B cell (primary cell): Measurements from ENCODE around the gene SGSM1. TPM values are rescaled to one million over a fixed set of nuclear protein-coding genes. Genes with fewer than 3 reads are reported as not detected.

ENCODE experiments used
- ATAC-seq: fragments of 200-7000 bp; cut with Tn5 transposase; one replicate; pipeline ENCODE4 v1.10.0; 2021; ENCODE audit warnings: low read depth, mild to moderate bottlenecking, moderate number of reproducible peaks, moderate library complexity
- CTCF ChIA-PET: fragments of 350-600 bp; sonication (Branson Sonifier 250); formaldehyde crosslinking; loops from one replicate; lab custom pipeline; 2021; ENCODE audit warnings: antibody characterized with exemption, inconsistent platforms; lab: Charles Lee
- POLR2A ChIA-PET: fragments of 350-600 bp; sonication (Branson Sonifier 250); formaldehyde crosslinking; loops from one replicate; lab custom pipeline; 2021; ENCODE audit warnings: antibody characterized with exemption; lab: Charles Lee
- DNase-seq: peaks from one replicate; pipeline ENCODE4 v3.0.0; 2013
- H2AFZ ChIP-seq: 2 replicates; pipeline ENCODE4 v1.6.1; 2012; ENCODE audit warnings: mild to moderate bottlenecking, low read depth, low read length; ENCODE audit not compliant: insufficient read depth, poor library complexity, severe bottlenecking
- H3K27ac ChIP-seq, 2 donors: 1 replicate in 1 of 2; 2 replicates in 1 of 2; pipeline ENCODE4 v1.5.1; 2012 to 2013; ENCODE audit warnings: low read length in 2 of 2, mild to moderate bottlenecking in 2 of 2, moderate library complexity in 1 of 2
- H3K27me3 ChIP-seq, 4 experiments: fragments of 200-600 bp in 1 of 4; sonication (generic) in 1 of 4; replicated peaks in 1 of 4; 1 replicate in 2 of 4; 2 replicates in 2 of 4; pipeline versions ENCODE4 v1.6.1 to v1.7.0; 2013 to 2016; ENCODE audit warnings: low read length in 3 of 4, mild to moderate bottlenecking in 2 of 4, mixed read lengths in 1 of 4, moderate library complexity in 1 of 4; ENCODE audit not compliant: insufficient read depth in 4 of 4, control insufficient read depth in 3 of 4; ENCODE audit errors: control extremely low read depth in 1 of 4
- H3K36me3 ChIP-seq, 2 experiments: replicated peaks in 1 of 2; 1 replicate in 1 of 2; 2 replicates in 1 of 2; pipeline versions ENCODE4 v1.6.1 to v1.7.1; 2013; ENCODE audit warnings: low read length in 1 of 2; ENCODE audit not compliant: insufficient read depth in 2 of 2, control insufficient read depth in 1 of 2; ENCODE audit errors: control extremely low read depth in 1 of 2, extremely low read depth in 1 of 2
- H3K4me1 ChIP-seq, 2 donors: fragments of 200-600 bp in 1 of 2; sonication (generic) in 1 of 2; 1 replicate in 1 of 2; 2 replicates in 1 of 2; pipeline versions ENCODE4 v1.5.1 to v1.6.1; 2013 to 2017; ENCODE audit warnings: low read length in 2 of 2; ENCODE audit not compliant: control insufficient read depth in 2 of 2, insufficient read depth in 2 of 2
- H3K4me2 ChIP-seq: replicated peaks from 2 replicates; pipeline ENCODE3; 2012; ENCODE audit warnings: mild to moderate bottlenecking, low read depth, low read length; ENCODE audit not compliant: poor library complexity, severe bottlenecking
- H3K4me3 ChIP-seq, 5 experiments: fragments of 200-600 bp in 1 of 5; sonication (generic) in 1 of 5; 1 replicate in 3 of 5; 2 replicates in 2 of 5; pipeline versions ENCODE4 v1.5.1 to v1.7.0; 2011 to 2016; ENCODE audit warnings: low read length in 4 of 5, mild to moderate bottlenecking in 4 of 5, low read depth in 2 of 5, control low read depth in 1 of 5, moderate library complexity in 1 of 5; ENCODE audit not compliant: insufficient read depth in 1 of 5; ENCODE audit errors: control extremely low read depth in 1 of 5, extremely low read depth in 1 of 5
- H3K79me2 ChIP-seq: fragments of 200-600 bp; sonication (generic); one replicate; pipeline ENCODE4 v1.6.0; 2016; ENCODE audit warnings: low read length; ENCODE audit not compliant: control insufficient read depth, insufficient read depth
- H3K9ac ChIP-seq: fragments of 200-600 bp; sonication (generic); 2 replicates; pipeline ENCODE4 v1.6.1; 2017; ENCODE audit warnings: mild to moderate bottlenecking, low read length, moderate library complexity
- H3K9me3 ChIP-seq, 3 donors: one replicate each; pipeline versions ENCODE4 v1.6.1 to v1.7.1; 2013; ENCODE audit warnings: low read length in 2 of 3; ENCODE audit not compliant: control insufficient read depth in 2 of 3, insufficient read depth in 1 of 3; ENCODE audit errors: control extremely low read depth in 1 of 3
- H4K20me1 ChIP-seq: 2 replicates; pipeline ENCODE4 v1.6.0; 2012; ENCODE audit warnings: mild to moderate bottlenecking, low read length; ENCODE audit not compliant: insufficient read depth, control insufficient read depth, poor library complexity, severe bottlenecking
- H3K27ac Mint-ChIP-seq: one replicate; pipeline ENCODE4 v1.8.0; 2021; ENCODE audit warnings: mixed read lengths
- H3K27me3 Mint-ChIP-seq: one replicate; pipeline ENCODE4 v1.8.0; 2021; ENCODE audit warnings: mixed read lengths
- H3K4me1 Mint-ChIP-seq: one replicate; pipeline ENCODE4 v1.8.0; 2021; ENCODE audit warnings: mixed read lengths
- H3K4me3 Mint-ChIP-seq: one replicate; pipeline ENCODE4 v1.8.0; 2021; ENCODE audit warnings: mixed read lengths
- H3K9me3 Mint-ChIP-seq: one replicate; pipeline ENCODE4 v1.8.0; 2022; ENCODE audit warnings: mixed read lengths; ENCODE audit not compliant: insufficient read depth
- EZH2 ChIP-seq: IDR thresholded peaks from 2 replicates; pipeline ENCODE4 v1.6.1; 2012; ENCODE audit warnings: borderline replicate concordance, low read depth, mild to moderate bottlenecking, moderate library complexity, low read length; ENCODE audit not compliant: insufficient read depth, poor library complexity, severe bottlenecking
- WGBS: methylation state at CpG from one replicate; pipeline ENCODE4 v1.1.5; 2013; ENCODE audit warnings: missing lambda C conversion rate; ENCODE audit not compliant: insufficient coverage; 5-methylcytosine and 5-hydroxymethylcytosine counted together
- intact Hi-C: fragments of 100-400 bp; cut with micrococcal nuclease; formaldehyde crosslinking; loops from one replicate; pipeline ENCODE4 v1.10.0; 2022
- polyA plus RNA-seq: library from polyadenylated mRNA; depleted of rRNA; stranded (reverse); fragments of >200 nt; gene quantifications from 2 replicates; pipeline ENCODE4 v1.2.3, GENCODE V29; 2012
- total RNA-seq, 2 donors: library from RNA; stranded (reverse); fragments of 120-200 nt in 1 of 2; gene quantifications; 1 replicate in 1 of 2; 2 replicates in 1 of 2; pipeline versions ENCODE4 v1.2.3 to v1.2.4, GENCODE V29; 2013 to 2022
- TF ChIP-seq, protein P1 (sequence below): fragments of 200-600 bp; IDR thresholded peaks from one replicate; pipeline ENCODE4 v1.8.0; 2022; ENCODE audit warnings: antibody characterized with exemption, mild to moderate bottlenecking

Gene SGSM1
- total and polyA plus RNA-seq, 2 donors (not counting 1 experiment from before 2014, with no cell fraction given): 0.91 to 1.3 TPM

DNA sequence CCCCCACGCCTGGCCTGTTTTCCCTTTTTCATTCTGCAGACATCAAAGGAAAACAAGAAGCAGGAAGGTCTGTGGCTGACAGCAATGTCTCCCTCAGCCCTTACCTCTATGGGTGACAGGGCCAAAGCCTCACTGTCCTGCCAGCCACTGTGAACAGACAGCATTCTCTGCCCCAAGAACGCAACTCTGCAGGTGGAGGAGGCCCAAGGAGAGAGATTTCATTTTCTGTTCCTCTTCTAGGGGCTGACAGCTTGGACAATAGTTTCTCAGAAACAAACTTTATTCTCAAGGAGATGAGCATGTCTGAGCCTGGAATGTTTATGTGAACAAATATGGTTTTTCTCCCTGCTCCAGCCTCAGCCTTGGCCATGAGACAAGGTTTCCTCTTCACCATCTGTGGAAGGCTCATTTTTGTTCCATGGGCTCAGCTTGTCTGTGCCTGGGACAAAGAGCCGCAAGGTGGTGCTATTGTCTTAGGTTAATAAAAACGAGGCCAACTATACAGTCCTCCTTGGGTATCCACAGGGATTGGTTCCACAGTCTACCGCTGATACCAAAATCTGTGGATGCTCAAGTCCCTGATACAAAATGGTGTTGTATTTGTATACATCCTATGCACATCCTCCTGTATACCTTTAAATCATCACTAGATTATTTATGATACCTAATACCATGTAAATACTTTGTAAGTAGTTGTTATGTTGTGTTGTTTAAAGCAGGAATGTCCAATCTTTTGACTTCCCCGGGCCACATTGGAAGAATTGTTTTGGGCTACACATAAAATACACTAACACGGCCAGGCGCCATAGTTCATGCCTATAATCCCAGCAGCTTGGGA is 37.3 kb upstream of the SGSM1 start:
- ATAC-seq (peak; percentile 33), DNase-seq (peak; percentile 49)
- 45% methylated on average over 4 of the region's 8 CpGs for WGBS

More for the DNA sequence above, 37.3 kb upstream of the SGSM1 start:
- Histone ChIP-seq H3K79me2 (no peaks in the 10 kb centered on the region), H3K4me1 (no peaks in the 10 kb centered on the region), H3K36me3 (no peaks in the 10 kb centered on the region), H4K20me1 (no peaks in the 10 kb centered on the region), H3K9me3 (no peaks in the 10 kb centered on the region), H3K9ac (no peak overlapping the region), H3K27ac (no peak overlapping the region), H3K27me3 (peaks cover 0 to 8% (median 2%) of the 10 kb centered on the region in 4 experiments), H3K4me2 (no peak overlapping the region), H2AFZ (no peak overlapping the region), H3K4me3 (no peak overlapping the region)
- no peak overlapping the region for H3K27ac Mint-ChIP-seq
- no peaks in the 10 kb centered on the region for H3K9me3 Mint-ChIP-seq
- no peak for TF ChIP-seq EZH2
- TF ChIP-seq, protein P1, sequence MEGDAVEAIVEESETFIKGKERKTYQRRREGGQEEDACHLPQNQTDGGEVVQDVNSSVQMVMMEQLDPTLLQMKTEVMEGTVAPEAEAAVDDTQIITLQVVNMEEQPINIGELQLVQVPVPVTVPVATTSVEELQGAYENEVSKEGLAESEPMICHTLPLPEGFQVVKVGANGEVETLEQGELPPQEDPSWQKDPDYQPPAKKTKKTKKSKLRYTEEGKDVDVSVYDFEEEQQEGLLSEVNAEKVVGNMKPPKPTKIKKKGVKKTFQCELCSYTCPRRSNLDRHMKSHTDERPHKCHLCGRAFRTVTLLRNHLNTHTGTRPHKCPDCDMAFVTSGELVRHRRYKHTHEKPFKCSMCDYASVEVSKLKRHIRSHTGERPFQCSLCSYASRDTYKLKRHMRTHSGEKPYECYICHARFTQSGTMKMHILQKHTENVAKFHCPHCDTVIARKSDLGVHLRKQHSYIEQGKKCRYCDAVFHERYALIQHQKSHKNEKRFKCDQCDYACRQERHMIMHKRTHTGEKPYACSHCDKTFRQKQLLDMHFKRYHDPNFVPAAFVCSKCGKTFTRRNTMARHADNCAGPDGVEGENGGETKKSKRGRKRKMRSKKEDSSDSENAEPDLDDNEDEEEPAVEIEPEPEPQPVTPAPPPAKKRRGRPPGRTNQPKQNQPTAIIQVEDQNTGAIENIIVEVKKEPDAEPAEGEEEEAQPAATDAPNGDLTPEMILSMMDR: peak; percentile 65
- no peak overlapping the region for H3K4me3 Mint-ChIP-seq
- no peaks in the 10 kb centered on the region for H3K4me1 Mint-ChIP-seq
- H3K27me3 Mint-ChIP-seq: peaks cover 19% of the 10 kb centered on the region
- intact Hi-C loops: loop anchor here (5.0 kb wide), 1 partner anchor 69 kb away; no protein-coding TSS in a partner anchor
- ChIA-PET POLR2A (no interaction called here), CTCF (interaction anchor here (0.6 to 7.2 kb wide), 14 partner anchors 9 to 284 kb away, joined by 3 to 81 read pairs (median 5); no protein-coding TSS in a partner anchor)
